ENCODE measurements around the gene RRAS2.
A peak's percentile ranks its signal among the peaks of the same experiment; 100 is the strongest.
"Not testable (repeated sequence)": the region's sequence is repeated elsewhere in the genome, so short reads cannot be mapped to it uniquely, and the experiment has no call there.

RRAS2 gene
- total RNA-seq, result 9.4 to 24.3 reads per million in 2 donors

- DNase-seq, result peak; percentile 44 to 90 (median 67)
These were observed at the start of gene RRAS2 for GRCh38 chr11:14358729-14359439. Gene RRAS2, minus strand, starts transcription at chr11:14359183. Its CDS starts 313 bp downstream, at chr11:14358870.

GRCh38 chr11:14408612-14409011 is 49.6 kb upstream of the RRAS2 start:
- DNase-seq, result no peak

GRCh38 chr11:14406116-14406515 is 47.1 kb upstream of the RRAS2 start:
- DNase-seq, result not testable (repeated sequence)

GRCh38 chr11:14403528-14403927 is 44.5 kb upstream of the RRAS2 start:
- not testable (repeated sequence) for DNase-seq

GRCh38 chr11:14399087-14399486 is 40.1 kb upstream of the RRAS2 start:
- DNase-seq, result no peak

- no peak for DNase-seq
These were observed 37.3 kb upstream of the RRAS2 start for GRCh38 chr11:14396273-14396672.

- peak in 2 of 5 experiments; percentile 19 to 45 for DNase-seq
These were observed 34.9 kb upstream of the RRAS2 start for GRCh38 chr11:14393889-14394288.

GRCh38 chr11:14393129-14393528 is 34.1 kb upstream of the RRAS2 start:
- no peak for DNase-seq

- DNase-seq, result no peak
These were observed 31.7 kb upstream of the RRAS2 start for GRCh38 chr11:14390669-14391068.

GRCh38 chr11:14388352-14388751 is 29.4 kb upstream of the RRAS2 start:
- no peak for DNase-seq

- no peak for DNase-seq
These were observed 28.0 kb upstream of the RRAS2 start for GRCh38 chr11:14386895-14387480.

GRCh38 chr11:14386081-14386480 is 27.1 kb upstream of the RRAS2 start:
- no peak for DNase-seq

- DNase-seq, result no peak
These were observed 25.4 kb upstream of the RRAS2 start for GRCh38 chr11:14384338-14384737.

- DNase-seq, result no peak
These were observed 23.0 kb upstream of the RRAS2 start for GRCh38 chr11:14381968-14382367.

- DNase-seq, result peak; percentile 7 to 75 (median 11)
These were observed 22.1 kb upstream of the RRAS2 start for GRCh38 chr11:14380947-14381561.

GRCh38 chr11:14380125-14380936 is 21.3 kb upstream of the RRAS2 start:
- no peak for DNase-seq

- no peak for DNase-seq
These were observed 19.2 kb upstream of the RRAS2 start for GRCh38 chr11:14378171-14378570.

GRCh38 chr11:14376920-14377319 is 17.9 kb upstream of the RRAS2 start:
- no peak for DNase-seq

GRCh38 chr11:14374922-14375830 is 16.2 kb upstream of the RRAS2 start:
- DNase-seq, result peak in 1 of 5 experiments; percentile 35

GRCh38 chr11:14373941-14374646 is 15.1 kb upstream of the RRAS2 start:
- peak in 1 of 5 experiments; percentile 30 for DNase-seq

GRCh38 chr11:14372011-14372410 is 13.0 kb upstream of the RRAS2 start:
- no peak for DNase-seq

Measured in T-helper 2 cell (primary cell).